Measurements from ENCODE around the gene PSMD7. TPM values are rescaled to one million over a fixed set of nuclear protein-coding genes. Genes with fewer than 3 reads are reported as not detected.

The PSMD7 gene
- total RNA-seq, 1 experiment from 2014 or later = 109 TPM

- no peaks in the 10 kb centered on the region for H3K9me2 ChIP-seq (ENCODE audit: insufficient read depth)
- RAD21 ChIA-PET (ENCODE audit: low non-redundant PET in 1 of 2, low total read pairs in 2 of 2, uncharacterized antibody in 2 of 2, unreplicated experiment in 2 of 2) = no interaction called here
- intact Hi-C loops (cut with micrococcal nuclease) = loop anchor here (5.0 to 10.0 kb wide), 2 partner anchors 323 to 1775 kb away; no protein-coding TSS in a partner anchor
Observed at GRCh38 chr16:74279805-74280204, 16.8 kb upstream of the PSMD7 start.

GRCh38 chr16:74280448-74280847, 16.2 kb upstream of the PSMD7 start:
- Histone ChIP-seq H3K4me3 (replicated peaks in 1 of 2; ENCODE audit: low read depth in 1 of 2, low read length in 2 of 2) (no peak overlapping the region), H3K9me2 (ENCODE audit: insufficient read depth) (no peaks in the 10 kb centered on the region), H3K79me2 (ENCODE audit: insufficient read depth, low read length) (no peaks in the 10 kb centered on the region), H3K9me3 (ENCODE audit: control insufficient read depth in 1 of 2, insufficient read depth in 1 of 2, low read depth in 1 of 2, low read length in 2 of 2) (no peaks in the 10 kb centered on the region), H3K9ac (ENCODE audit: low read length) (no peak overlapping the region), H3K4me2 (ENCODE audit: low read length) (no peak overlapping the region), H3K4me1 (ENCODE audit: control insufficient read depth in 1 of 2, insufficient read depth in 2 of 2, low read length in 2 of 2) (peaks cover 0 to 2% of the 10 kb centered on the region in 2 experiments; a peak in 1 of 4 replicates), H2AFZ (ENCODE audit: low read depth, low read length, poor library complexity, severe bottlenecking) (no peak overlapping the region), H3K27me3 (ENCODE audit: insufficient read depth, low read length) (peaks cover 22% of the 10 kb centered on the region), H3K27ac (ENCODE audit: low read depth, low read length) (no peak overlapping the region), H3K36me3 (ENCODE audit: control insufficient read depth in 1 of 2, insufficient read depth in 2 of 2, low read length in 2 of 2) (no peaks in the 10 kb centered on the region), H4K20me1 (ENCODE audit: insufficient read depth) (no peaks in the 10 kb centered on the region)
- BruUV-seq (replicated peaks) = no TSS peak
- no peak for TF ChIP-seq RAD21 (IDR thresholded peaks at IDR 0.05; ENCODE audit: low read depth)
- TF ChIP-seq ZFX (IDR thresholded peaks at IDR 0.05) = no peak
- no peak for TF ChIP-seq SRF (IDR thresholded peaks at IDR 0.05; ENCODE audit: low read depth)
- TF ChIP-seq EGR1 (IDR thresholded peaks at IDR 0.05; ENCODE audit: low read depth) = no peak
- TF ChIP-seq TCF7L2 (IDR thresholded peaks at IDR 0.05; ENCODE audit: borderline replicate concordance, extremely low read depth, insufficient read depth, insufficient read length) = no peak
- no peak for TF ChIP-seq EZH2 (IDR thresholded peaks at IDR 0.05)
- no peak for TF ChIP-seq ZBTB33 (IDR thresholded peaks at IDR 0.05; ENCODE audit: extremely low read depth, insufficient replicate concordance, low read length)
- no peak for TF ChIP-seq SIN3A (IDR thresholded peaks at IDR 0.05; ENCODE audit: low read depth)
- no peak for TF ChIP-seq CBX3 (IDR thresholded peaks at IDR 0.05; ENCODE audit: low read depth)
- ATAC-seq (no peak), DNase-seq (ENCODE audit: low read depth, low spot score) (no peak)
- ChIA-PET CTCF (no interaction called here), RAD21 (ENCODE audit: low non-redundant PET in 1 of 2, low total read pairs in 2 of 2, uncharacterized antibody in 2 of 2, unreplicated experiment in 2 of 2) (no interaction called here), POLR2A (interaction anchor here (0.7 kb wide), 1 partner anchor 11 kb away, joined by 5 read pairs; no protein-coding TSS in a partner anchor)
- intact Hi-C loops (cut with micrococcal nuclease) = no loop called here

More at GRCh38 chr16:74279805-74280204, 16.8 kb upstream of the PSMD7 start:
- no peak overlapping the region for H3K4me3 ChIP-seq (replicated peaks in 1 of 2; ENCODE audit: low read depth in 1 of 2, low read length in 2 of 2)
- peaks cover 0 to 2% of the 10 kb centered on the region in 2 experiments; a peak in 1 of 4 replicates for H3K4me1 ChIP-seq (ENCODE audit: control insufficient read depth in 1 of 2, insufficient read depth in 2 of 2, low read length in 2 of 2)
- ChIA-PET CTCF (no interaction called here), POLR2A (no interaction called here)
- ATAC-seq (no peak), DNase-seq (ENCODE audit: low read depth, low spot score) (no peak)
- TF ChIP-seq FOSL1 (IDR thresholded peaks at IDR 0.05; ENCODE audit: low read depth) = no peak
- no peak for TF ChIP-seq JUND (IDR thresholded peaks at IDR 0.05)
- no peak for TF ChIP-seq EZH2 (IDR thresholded peaks at IDR 0.05)
- TF ChIP-seq ZBTB33 (IDR thresholded peaks at IDR 0.05; ENCODE audit: extremely low read depth, insufficient replicate concordance, low read length) = no peak
- TF ChIP-seq CEBPB (IDR thresholded peaks at IDR 0.05; ENCODE audit: low read depth) = no peak
- no peak overlapping the region for H2AFZ ChIP-seq (ENCODE audit: low read depth, low read length, poor library complexity, severe bottlenecking)
- H4K20me1 ChIP-seq (ENCODE audit: insufficient read depth) = no peaks in the 10 kb centered on the region
- H3K36me3 ChIP-seq (ENCODE audit: control insufficient read depth in 1 of 2, insufficient read depth in 2 of 2, low read length in 2 of 2) = no peaks in the 10 kb centered on the region
- no peaks in the 10 kb centered on the region for H3K9me3 ChIP-seq (ENCODE audit: control insufficient read depth in 1 of 2, insufficient read depth in 1 of 2, low read depth in 1 of 2, low read length in 2 of 2)
- H3K79me2 ChIP-seq (ENCODE audit: insufficient read depth, low read length) = no peaks in the 10 kb centered on the region
- H3K27ac ChIP-seq (ENCODE audit: low read depth, low read length) = no peak overlapping the region
- no peak overlapping the region for H3K9ac ChIP-seq (ENCODE audit: low read length)
- no peak overlapping the region for H3K4me2 ChIP-seq (ENCODE audit: low read length)
- H3K27me3 ChIP-seq (ENCODE audit: insufficient read depth, low read length) = peaks cover 26% of the 10 kb centered on the region
- no TSS peak for BruUV-seq (replicated peaks)

Data from HCT116 (cell line).